ENCODE data around the gene HTRA2. TPM values are rescaled to one million over a fixed set of nuclear protein-coding genes. Genes with fewer than 3 reads are reported as not detected.

The HTRA2 gene
- total and polyA plus RNA-seq, 4 donors: 13.3 to 81.8 (median 18.5) TPM

DNA sequence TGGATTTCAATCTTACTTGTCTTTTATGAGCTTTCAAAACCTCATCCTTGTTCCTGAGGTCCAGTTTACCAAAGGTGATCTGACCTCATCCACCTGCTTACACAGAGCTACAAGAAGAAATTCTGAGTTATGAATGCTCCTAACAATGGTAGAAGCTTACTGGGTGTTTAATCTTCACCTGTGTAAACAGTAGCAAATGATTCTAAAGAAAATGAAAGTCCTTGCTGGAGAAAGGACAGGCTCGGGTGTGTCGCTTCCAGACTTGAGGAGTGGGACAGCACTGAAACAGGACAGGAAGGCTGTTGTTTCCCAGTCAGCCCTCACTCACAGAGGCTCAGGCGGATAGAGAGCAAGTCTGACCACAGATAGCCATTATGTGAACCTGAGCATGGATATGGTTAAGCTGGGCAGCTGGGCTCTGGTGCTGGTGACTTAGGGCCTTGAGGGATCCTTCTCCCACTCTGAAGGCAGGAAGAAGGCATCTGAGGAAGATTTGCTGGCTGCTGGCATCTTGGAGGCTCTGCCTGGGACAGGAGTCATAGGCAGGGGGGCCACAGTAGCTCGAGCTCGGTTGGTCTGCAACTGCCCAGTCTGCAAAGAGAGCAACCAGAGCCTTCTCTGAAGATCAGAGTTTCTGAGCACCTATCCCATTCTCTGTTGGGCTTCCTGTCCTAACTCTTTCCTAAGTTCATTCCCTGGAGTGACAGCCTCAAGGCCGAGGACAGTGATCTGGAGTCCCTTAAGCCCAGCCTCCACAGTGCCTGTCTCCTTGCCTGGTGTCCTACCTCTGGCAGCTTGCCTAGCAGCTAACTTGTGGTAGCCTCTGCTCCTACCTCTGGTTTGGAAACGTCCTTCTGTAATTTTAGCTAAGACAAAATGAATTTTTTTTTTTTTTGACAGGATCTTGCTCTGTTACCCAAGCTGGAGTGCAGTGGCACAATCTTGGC is 28.8 kb downstream of the HTRA2 start (continued):
- no peak for TF ChIP-seq CTCF (IDR thresholded peaks at IDR 0.05; ENCODE audit: low read depth, low read length, missing input control)
- TF ChIP-seq SP1 (IDR thresholded peaks at IDR 0.05): no peak
- TF ChIP-seq GABPA (IDR thresholded peaks at IDR 0.05 in 1 of 2, conservative IDR thresholded peaks at IDR 0.05 in 1 of 2): no peak
- TF ChIP-seq RXRA (IDR thresholded peaks at IDR 0.05): no peak
- no peak for TF ChIP-seq TAF1 (conservative IDR thresholded peaks at IDR 0.05)
- TF ChIP-seq YY1 (IDR thresholded peaks at IDR 0.05): no peak
- TF ChIP-seq HNF4G (IDR thresholded peaks at IDR 0.05): no peak

GRCh38 chr2:74559912-74560311 is 30.2 kb downstream of the HTRA2 start:
- TF ChIP-seq YY1 (IDR thresholded peaks at IDR 0.05) (no peak), RAD21 (IDR thresholded peaks at IDR 0.05) (no peak), FOXA2 (IDR thresholded peaks at IDR 0.05) (no peak), HNF4A (conservative IDR thresholded peaks at IDR 0.05) (no peak), CTCF (IDR thresholded peaks at IDR 0.05; ENCODE audit: low read depth, low read length, missing input control) (no peak), JUND (IDR thresholded peaks at IDR 0.05) (no peak), GABPA (IDR thresholded peaks at IDR 0.05 in 1 of 2, conservative IDR thresholded peaks at IDR 0.05 in 1 of 2) (no peak), NR2F2 (IDR thresholded peaks at IDR 0.05) (no peak), FOXA1 (IDR thresholded peaks at IDR 0.05) (no peak), EGR1 (IDR thresholded peaks at IDR 0.05; ENCODE audit: low read depth in 2 of 2) (no peak), RXRA (IDR thresholded peaks at IDR 0.05) (no peak), SP1 (IDR thresholded peaks at IDR 0.05) (no peak), HNF4G (IDR thresholded peaks at IDR 0.05) (no peak), REST (IDR thresholded peaks at IDR 0.05) (no peak), ZBTB33 (IDR thresholded peaks at IDR 0.05) (no peak), TAF1 (conservative IDR thresholded peaks at IDR 0.05) (no peak)
- TF ChIP-seq, protein P1, sequence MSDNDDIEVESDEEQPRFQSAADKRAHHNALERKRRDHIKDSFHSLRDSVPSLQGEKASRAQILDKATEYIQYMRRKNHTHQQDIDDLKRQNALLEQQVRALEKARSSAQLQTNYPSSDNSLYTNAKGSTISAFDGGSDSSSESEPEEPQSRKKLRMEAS (IDR thresholded peaks at IDR 0.05): no peak
- Histone ChIP-seq H3K4me3 (ENCODE audit: low read depth in 1 of 3, low read length in 3 of 3) (no peak overlapping the region), H3K9ac (ENCODE audit: low read depth in 1 of 2, low read length in 2 of 2) (no peak overlapping the region), H3K9me3 (ENCODE audit: control insufficient read depth in 4 of 4, low read length in 3 of 4) (no peaks in the 10 kb centered on the region), H3K36me3 (ENCODE audit: control insufficient read depth in 4 of 4, insufficient read depth in 3 of 4, low read depth in 1 of 4, low read length in 3 of 4) (no peaks in the 10 kb centered on the region), H3K27me3 (ENCODE audit: control insufficient read depth in 4 of 4, insufficient read depth in 4 of 4, low read length in 3 of 4) (no peaks in the 10 kb centered on the region), H3K27ac (ENCODE audit: low read depth in 1 of 2, low read length in 2 of 2) (no peak overlapping the region), H3K4me1 (ENCODE audit: control insufficient read depth in 4 of 4, insufficient read depth in 4 of 4, low read length in 3 of 4) (peaks cover 0 to 1% (median 0%) of the 10 kb centered on the region in 4 donors)
- 54% methylated on average over 5 of the region's 5 CpGs for WGBS
- no peak for DNase-seq (ENCODE audit: low spot score)

Data from liver (tissue), 9 donors.